ENCODE measurements around the gene ZNF581. TPM values are rescaled to one million over a fixed set of nuclear protein-coding genes. Genes with fewer than 3 reads are reported as not detected.

Gene ZNF581
- total RNA-seq, 1 donor from 2014 or later = 36.9 TPM

GRCh38 chr19:55691561-55692481 is 48.4 kb downstream of the ZNF581 start:
- TF ChIP-seq CTCF (IDR thresholded peaks at IDR 0.05; ENCODE audit: insufficient read depth, low read length, poor library complexity, severe bottlenecking) = no peak
- Histone ChIP-seq H3K36me3 (ENCODE audit: control insufficient read depth, insufficient read depth, low read length) (peaks cover 3% of the 10 kb centered on the region), H3K27me3 (ENCODE audit: control insufficient read depth, insufficient read depth, low read length) (no peaks in the 10 kb centered on the region), H3K4me3 (ENCODE audit: low read depth, low read length) (no peak overlapping the region)
- no peak for DNase-seq (ENCODE audit: low read depth)

GRCh38 chr19:55692681-55693081 is 49.2 kb downstream of the ZNF581 start:
- Histone ChIP-seq H3K27me3 (ENCODE audit: control insufficient read depth, insufficient read depth, low read length) (no peaks in the 10 kb centered on the region), H3K4me3 (ENCODE audit: low read depth, low read length) (no peak overlapping the region), H3K36me3 (ENCODE audit: control insufficient read depth, insufficient read depth, low read length) (peaks cover 3% of the 10 kb centered on the region)
- no peak for DNase-seq (ENCODE audit: low read depth)
- no peak for TF ChIP-seq CTCF (IDR thresholded peaks at IDR 0.05; ENCODE audit: insufficient read depth, low read length, poor library complexity, severe bottlenecking)

DNA sequence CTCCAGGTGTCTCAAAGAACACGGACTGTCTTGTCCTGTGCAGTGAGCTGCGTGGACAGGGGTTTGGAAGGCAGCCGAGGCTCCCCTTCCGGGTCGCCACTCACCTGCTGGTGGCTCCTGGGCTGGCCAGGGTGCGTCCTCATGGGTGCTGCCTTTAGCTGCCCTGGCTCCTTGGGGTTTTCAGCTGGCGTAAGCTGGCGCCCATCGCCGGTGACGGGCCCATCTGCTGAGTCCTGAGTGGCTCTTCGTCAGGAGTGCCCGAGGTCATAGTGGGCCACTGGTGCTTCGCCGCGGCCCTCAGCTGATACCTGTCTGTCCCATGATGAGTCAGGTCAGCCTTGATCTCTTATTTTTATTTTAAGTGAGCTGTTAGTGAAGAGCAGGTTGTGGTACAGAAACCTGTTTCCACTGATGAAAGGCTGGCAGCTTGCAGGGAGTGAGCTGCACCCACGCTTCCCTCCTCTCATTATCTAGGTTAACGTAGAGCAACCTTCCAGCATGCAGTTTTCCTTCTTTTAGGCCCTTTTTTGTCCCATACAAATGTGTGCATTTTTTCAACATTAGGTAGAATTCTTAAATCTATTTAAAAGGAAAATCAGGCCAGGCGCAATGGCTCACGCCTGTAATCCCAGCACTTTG is 50.0 kb downstream of the ZNF581 start:
- Histone ChIP-seq H3K36me3 (ENCODE audit: control insufficient read depth, insufficient read depth, low read length) (peaks cover 3% of the 10 kb centered on the region), H3K4me3 (ENCODE audit: low read depth, low read length) (no peak overlapping the region), H3K27me3 (ENCODE audit: control insufficient read depth, insufficient read depth, low read length) (no peaks in the 10 kb centered on the region)
- no peak for DNase-seq (ENCODE audit: low read depth)
- no peak for TF ChIP-seq CTCF (IDR thresholded peaks at IDR 0.05; ENCODE audit: insufficient read depth, low read length, poor library complexity, severe bottlenecking)

DNA sequence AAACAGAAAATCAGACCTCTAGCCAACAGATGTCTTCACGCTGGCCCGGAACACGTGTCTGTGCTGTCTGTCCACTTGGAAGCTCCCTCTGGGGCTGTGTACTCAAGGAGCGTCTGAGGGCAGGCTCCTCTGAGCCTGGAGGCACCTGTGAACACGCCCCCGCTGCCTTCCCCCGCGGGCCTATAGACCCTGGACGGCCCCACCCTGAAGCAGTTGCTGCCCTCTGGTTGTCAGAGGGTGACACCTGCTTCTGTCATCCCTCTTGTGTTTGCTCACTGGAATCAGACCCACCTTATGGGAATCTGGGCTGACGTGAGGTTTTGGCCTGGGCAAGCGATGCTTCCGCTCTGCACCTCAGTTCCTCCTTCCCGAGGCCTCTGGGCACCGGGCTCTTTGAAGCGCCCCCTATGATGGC is 50.8 kb downstream of the ZNF581 start:
- TF ChIP-seq CTCF (IDR thresholded peaks at IDR 0.05; ENCODE audit: insufficient read depth, low read length, poor library complexity, severe bottlenecking) = no peak
- H3K4me3 ChIP-seq (ENCODE audit: low read depth, low read length) = no peak overlapping the region
- H3K36me3 ChIP-seq (ENCODE audit: control insufficient read depth, insufficient read depth, low read length) = peaks cover 3% of the 10 kb centered on the region
- no peaks in the 10 kb centered on the region for H3K27me3 ChIP-seq (ENCODE audit: control insufficient read depth, insufficient read depth, low read length)
- DNase-seq (ENCODE audit: low read depth) = no peak

DNA sequence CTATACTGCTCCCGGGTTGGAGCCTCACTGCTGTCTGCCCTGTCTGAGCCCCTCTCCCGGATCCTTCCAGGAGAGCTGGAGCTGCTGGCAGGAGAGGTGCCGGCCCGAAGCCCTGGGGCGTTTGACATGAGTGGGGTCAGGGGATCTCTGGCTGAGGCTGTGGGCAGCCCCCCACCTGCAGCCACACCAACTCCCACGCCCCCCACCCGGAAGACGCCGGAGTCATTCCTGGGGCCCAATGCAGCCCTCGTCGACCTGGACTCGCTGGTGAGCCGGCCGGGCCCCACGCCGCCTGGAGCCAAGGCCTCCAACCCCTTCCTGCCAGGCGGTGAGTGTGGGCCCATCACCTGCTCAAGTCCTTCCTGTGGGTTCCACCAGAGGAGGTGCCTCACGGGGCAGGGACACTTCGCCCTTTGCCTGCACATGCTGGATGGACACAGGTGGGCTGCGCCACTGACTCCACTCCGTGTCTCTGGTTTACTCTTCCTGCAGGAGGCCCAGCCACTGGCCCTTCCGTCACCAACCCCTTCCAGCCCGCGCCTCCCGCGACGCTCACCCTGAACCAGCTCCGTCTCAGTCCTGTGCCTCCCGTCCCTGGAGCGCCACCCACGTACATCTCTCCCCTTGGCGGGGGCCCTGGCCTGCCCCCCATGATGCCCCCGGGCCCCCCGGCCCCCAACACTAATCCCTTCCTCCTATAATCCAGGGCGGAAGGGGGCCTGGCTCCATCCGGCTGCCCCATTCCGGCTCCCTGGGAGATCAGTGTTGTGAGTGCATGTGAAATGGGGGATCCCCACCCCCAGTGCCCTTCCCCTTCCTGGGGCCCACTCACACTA is 51.4 kb downstream of the ZNF581 start:
- peaks cover 1% of the 10 kb centered on the region for H3K36me3 ChIP-seq (ENCODE audit: control insufficient read depth, insufficient read depth, low read length)

More for the DNA sequence above, 51.4 kb downstream of the ZNF581 start:
- DNase-seq (ENCODE audit: low read depth) = no peak
- Histone ChIP-seq H3K4me3 (ENCODE audit: low read depth, low read length) (no peak overlapping the region), H3K27me3 (ENCODE audit: control insufficient read depth, insufficient read depth, low read length) (no peaks in the 10 kb centered on the region)
- no peak for TF ChIP-seq CTCF (IDR thresholded peaks at IDR 0.05; ENCODE audit: insufficient read depth, low read length, poor library complexity, severe bottlenecking)

Other genes with a start within 250 kb of the ZNF581 start
- gene UBE2S, start 235.9 kb upstream of the ZNF581 start, total RNA-seq = 53.4 and 53.6 TPM in 2 replicates
- gene SHISA7, start 200.3 kb upstream of the ZNF581 start, total RNA-seq = not detected in 2 replicates
- gene ISOC2, start 182.0 kb upstream of the ZNF581 start, total RNA-seq = 49.8 and 60.5 TPM in 2 replicates
- not detected in 2 replicates for gene C19orf85, start 178.9 kb upstream of the ZNF581 start, total RNA-seq
- 7.3 and 15.8 TPM in 2 replicates for gene ZNF628, start 167.0 kb upstream of the ZNF581 start, total RNA-seq
- 17.1 and 18.2 TPM in 2 replicates for gene NAT14, start 158.5 kb upstream of the ZNF581 start, total RNA-seq
- 0.21 and 0.33 TPM in 2 replicates for gene SSC5D, start 155.2 kb upstream of the ZNF581 start, total RNA-seq
- 0.14 and 0.17 TPM in 2 replicates for gene SBK2, start 106.5 kb upstream of the ZNF581 start, total RNA-seq
- 0.33 TPM in 1 of 2 replicates, not detected in the other for gene SBK3, start 98.1 kb upstream of the ZNF581 start, total RNA-seq
- gene ZNF579, start 62.8 kb upstream of the ZNF581 start, total RNA-seq = 14.4 and 22.0 TPM in 2 replicates
- gene FIZ1, start 44.1 kb upstream of the ZNF581 start, total RNA-seq = 8.4 and 9.4 TPM in 2 replicates
- gene ZNF524, start 43.4 kb upstream of the ZNF581 start, total RNA-seq = 32.7 and 35.0 TPM in 2 replicates
- 5.6 and 7.6 TPM in 2 replicates for gene ZNF865, start 38.0 kb upstream of the ZNF581 start, total RNA-seq
- 3.6 and 6.3 TPM in 2 replicates for gene ZNF784, start 19.1 kb upstream of the ZNF581 start, total RNA-seq
- 10.1 and 10.4 TPM in 2 replicates for gene ZNF580, start 2.6 kb upstream of the ZNF581 start, total RNA-seq
- gene CCDC106, start 4.6 kb downstream of the ZNF581 start, total RNA-seq = 12.0 and 12.2 TPM in 2 replicates
- 153 and 164 TPM in 2 replicates for gene U2AF2, start 11.4 kb downstream of the ZNF581 start, total RNA-seq
- gene EPN1, start 31.6 kb downstream of the ZNF581 start, total RNA-seq = 155 and 186 TPM in 2 replicates
- not detected in 2 replicates for gene NLRP9, start 94.8 kb downstream of the ZNF581 start, total RNA-seq
- not detected in 2 replicates for gene RFPL4A, start 115.4 kb downstream of the ZNF581 start, total RNA-seq
- gene RFPL4AL1, start 125.5 kb downstream of the ZNF581 start, total RNA-seq = not detected in 2 replicates
- not detected in 2 replicates for gene NLRP11, start 188.3 kb downstream of the ZNF581 start, total RNA-seq
- not detected in 2 replicates for gene NLRP4, start 192.9 kb downstream of the ZNF581 start, total RNA-seq

All from kidney epithelial cell (primary cell).